H1 (cell line): Measurements from ENCODE around the gene RAB24. TPM values are rescaled to one million over a fixed set of nuclear protein-coding genes. Genes with fewer than 3 reads are reported as not detected.

Experiments used
- FOSL1 ChIP-seq: IDR thresholded peaks from 2 replicates; pipeline ENCODE4 v1.6.1; 2011; ENCODE audit warnings: mild to moderate bottlenecking, low read depth, low read length, moderate library complexity; ENCODE audit not compliant: insufficient read depth
- TAF7 ChIP-seq: optimal IDR thresholded peaks from 2 replicates; pipeline ENCODE3; 2011; ENCODE audit warnings: low read depth, mild to moderate bottlenecking, inconsistent platforms, low read length, moderate library complexity, borderline replicate concordance
- ZNF274 ChIP-seq: IDR thresholded peaks from 2 replicates; pipeline ENCODE4 v1.7.0; 2012; ENCODE audit warnings: low read length, borderline replicate concordance; ENCODE audit errors: extremely low read depth
- polyA plus RNA-seq, 7 experiments: library from polyadenylated mRNA; depleted of rRNA in 3 of 7; stranded (reverse) in 5 of 7; unstranded in 2 of 7; fragments of >200 nt in 5 of 7; fragments of 200-250 nt in 2 of 7; gene quantifications; 1 replicate in 5 of 7; 2 replicates in 1 of 7; 4 replicates in 1 of 7; pipeline versions ENCODE4 v1.2.1 to v1.2.3, GENCODE V29; 2011 to 2013; ENCODE audit warnings: missing spikeins in 2 of 7, mixed read lengths in 2 of 7
- total RNA-seq: library from RNA; stranded (reverse); fragmentation: NEBNext Ultra II Directional; extraction: Animal tissue kit (Norgen Biotek cat#: 25700); gene quantifications from 2 replicates; pipeline ENCODE4 v1.2.1, GENCODE V29; 2021

Gene RAB24
- total and polyA plus RNA-seq, 2 of the 8 experiments (the other 6 are each of a cell fraction or from before 2014, with no cell fraction given), result 18.8 to 33.8 TPM

DNA sequence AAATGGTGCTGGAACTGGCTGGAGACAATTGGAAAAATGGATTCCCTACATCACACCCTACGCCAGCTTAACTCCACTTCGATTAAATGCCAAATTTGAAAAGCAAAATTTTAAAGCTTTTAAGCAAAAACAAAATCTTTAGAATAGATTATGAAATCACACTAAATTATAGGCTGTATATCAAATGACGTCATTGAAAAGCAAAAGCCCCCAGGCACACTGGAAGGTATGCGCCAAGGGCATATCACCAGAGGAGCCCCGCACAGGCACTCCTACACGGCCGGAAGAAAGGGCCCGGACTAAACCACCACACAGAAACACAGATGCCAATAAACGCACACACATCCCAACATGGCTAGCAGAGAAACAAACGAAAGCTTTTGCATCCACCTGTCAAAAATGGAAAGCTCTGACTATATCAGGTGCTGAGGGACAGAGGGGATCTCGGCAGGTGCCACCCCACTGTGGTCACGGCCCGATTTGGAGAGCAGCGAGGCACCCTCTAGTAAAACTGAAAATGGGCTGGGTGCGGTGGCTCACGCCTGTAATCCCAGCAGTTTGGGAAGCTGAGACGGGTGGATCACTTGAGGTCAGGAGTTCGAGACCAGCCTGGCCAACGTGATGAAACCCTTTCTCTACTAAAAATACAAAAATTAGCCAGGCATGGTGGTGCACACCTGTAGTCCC lies 25.2 kb upstream of the RAB24 start (continued):
- TF ChIP-seq ZNF274 (no peak), TAF7 (no peak), FOSL1 (no peak)
